HL-60 (cell line): ENCODE results near the gene ERAP2.

Experiments used
- POLR2AphosphoS5 ChIP-seq: IDR thresholded peaks from 2 replicates; pipeline ENCODE4 v1.6.1; 2012; ENCODE audit warnings: low read depth
- SPI1 ChIP-seq: IDR thresholded peaks from 2 replicates; pipeline ENCODE4 v1.6.1; 2012; ENCODE audit warnings: low read depth, mild to moderate bottlenecking, borderline replicate concordance
- TF ChIP-seq, protein P1 (sequence below): IDR thresholded peaks from one replicate; pipeline ENCODE4 v1.5.1; 2011; ENCODE audit warnings: low read length, control low read depth, inconsistent platforms; ENCODE audit not compliant: insufficient read depth
- TF ChIP-seq, protein P2 (sequence below): IDR thresholded peaks from 2 replicates; pipeline ENCODE4 v1.6.1; 2012; ENCODE audit warnings: low read depth; ENCODE audit not compliant: insufficient replicate concordance

- TF ChIP-seq, protein P1, sequence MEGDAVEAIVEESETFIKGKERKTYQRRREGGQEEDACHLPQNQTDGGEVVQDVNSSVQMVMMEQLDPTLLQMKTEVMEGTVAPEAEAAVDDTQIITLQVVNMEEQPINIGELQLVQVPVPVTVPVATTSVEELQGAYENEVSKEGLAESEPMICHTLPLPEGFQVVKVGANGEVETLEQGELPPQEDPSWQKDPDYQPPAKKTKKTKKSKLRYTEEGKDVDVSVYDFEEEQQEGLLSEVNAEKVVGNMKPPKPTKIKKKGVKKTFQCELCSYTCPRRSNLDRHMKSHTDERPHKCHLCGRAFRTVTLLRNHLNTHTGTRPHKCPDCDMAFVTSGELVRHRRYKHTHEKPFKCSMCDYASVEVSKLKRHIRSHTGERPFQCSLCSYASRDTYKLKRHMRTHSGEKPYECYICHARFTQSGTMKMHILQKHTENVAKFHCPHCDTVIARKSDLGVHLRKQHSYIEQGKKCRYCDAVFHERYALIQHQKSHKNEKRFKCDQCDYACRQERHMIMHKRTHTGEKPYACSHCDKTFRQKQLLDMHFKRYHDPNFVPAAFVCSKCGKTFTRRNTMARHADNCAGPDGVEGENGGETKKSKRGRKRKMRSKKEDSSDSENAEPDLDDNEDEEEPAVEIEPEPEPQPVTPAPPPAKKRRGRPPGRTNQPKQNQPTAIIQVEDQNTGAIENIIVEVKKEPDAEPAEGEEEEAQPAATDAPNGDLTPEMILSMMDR: no peak
- TF ChIP-seq POLR2AphosphoS5: no peak
- TF ChIP-seq SPI1: no peak
- TF ChIP-seq, protein P2, sequence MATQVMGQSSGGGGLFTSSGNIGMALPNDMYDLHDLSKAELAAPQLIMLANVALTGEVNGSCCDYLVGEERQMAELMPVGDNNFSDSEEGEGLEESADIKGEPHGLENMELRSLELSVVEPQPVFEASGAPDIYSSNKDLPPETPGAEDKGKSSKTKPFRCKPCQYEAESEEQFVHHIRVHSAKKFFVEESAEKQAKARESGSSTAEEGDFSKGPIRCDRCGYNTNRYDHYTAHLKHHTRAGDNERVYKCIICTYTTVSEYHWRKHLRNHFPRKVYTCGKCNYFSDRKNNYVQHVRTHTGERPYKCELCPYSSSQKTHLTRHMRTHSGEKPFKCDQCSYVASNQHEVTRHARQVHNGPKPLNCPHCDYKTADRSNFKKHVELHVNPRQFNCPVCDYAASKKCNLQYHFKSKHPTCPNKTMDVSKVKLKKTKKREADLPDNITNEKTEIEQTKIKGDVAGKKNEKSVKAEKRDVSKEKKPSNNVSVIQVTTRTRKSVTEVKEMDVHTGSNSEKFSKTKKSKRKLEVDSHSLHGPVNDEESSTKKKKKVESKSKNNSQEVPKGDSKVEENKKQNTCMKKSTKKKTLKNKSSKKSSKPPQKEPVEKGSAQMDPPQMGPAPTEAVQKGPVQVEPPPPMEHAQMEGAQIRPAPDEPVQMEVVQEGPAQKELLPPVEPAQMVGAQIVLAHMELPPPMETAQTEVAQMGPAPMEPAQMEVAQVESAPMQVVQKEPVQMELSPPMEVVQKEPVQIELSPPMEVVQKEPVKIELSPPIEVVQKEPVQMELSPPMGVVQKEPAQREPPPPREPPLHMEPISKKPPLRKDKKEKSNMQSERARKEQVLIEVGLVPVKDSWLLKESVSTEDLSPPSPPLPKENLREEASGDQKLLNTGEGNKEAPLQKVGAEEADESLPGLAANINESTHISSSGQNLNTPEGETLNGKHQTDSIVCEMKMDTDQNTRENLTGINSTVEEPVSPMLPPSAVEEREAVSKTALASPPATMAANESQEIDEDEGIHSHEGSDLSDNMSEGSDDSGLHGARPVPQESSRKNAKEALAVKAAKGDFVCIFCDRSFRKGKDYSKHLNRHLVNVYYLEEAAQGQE: no peak
Measured at GRCh38 chr5:96870094-96871026, 5.9 kb upstream of the ERAP2 start.
